ENCODE results near the gene LHFPL6. TPM values are rescaled to one million over a fixed set of nuclear protein-coding genes. Genes with fewer than 3 reads are reported as not detected.

LHFPL6 gene
- total RNA-seq, 2 experiments from 2014 or later: 0.14 TPM; not detected in 1

GRCh38 chr13:39530916-39531315 is 72.1 kb downstream of the LHFPL6 start:
- no peaks in the 10 kb centered on the region for H3K9me3 Mint-ChIP-seq
- no peak overlapping the region for H3K4me3 Mint-ChIP-seq
- DNase-seq: no peak
- ATAC-seq (ENCODE audit: low read depth): no peak
- no peak overlapping the region for H3K27ac Mint-ChIP-seq
- H3K4me1 Mint-ChIP-seq: no peaks in the 10 kb centered on the region
- POLR2A ChIA-PET: no interaction called here
- H3K36me3 Mint-ChIP-seq: no peaks in the 10 kb centered on the region
- peaks cover 16% of the 10 kb centered on the region for H3K27me3 Mint-ChIP-seq

GRCh38 chr13:39528661-39528980 is 74.4 kb downstream of the LHFPL6 start:
- ATAC-seq (ENCODE audit: low read depth) (no peak), DNase-seq (no peak)
- H3K27ac Mint-ChIP-seq: no peak overlapping the region
- H3K9me3 Mint-ChIP-seq: no peaks in the 10 kb centered on the region
- POLR2A ChIA-PET: no interaction called here
- H3K36me3 Mint-ChIP-seq: no peaks in the 10 kb centered on the region
- no peak overlapping the region for H3K4me3 Mint-ChIP-seq
- no peaks in the 10 kb centered on the region for H3K4me1 Mint-ChIP-seq
- peaks cover 20% of the 10 kb centered on the region for H3K27me3 Mint-ChIP-seq

DNA sequence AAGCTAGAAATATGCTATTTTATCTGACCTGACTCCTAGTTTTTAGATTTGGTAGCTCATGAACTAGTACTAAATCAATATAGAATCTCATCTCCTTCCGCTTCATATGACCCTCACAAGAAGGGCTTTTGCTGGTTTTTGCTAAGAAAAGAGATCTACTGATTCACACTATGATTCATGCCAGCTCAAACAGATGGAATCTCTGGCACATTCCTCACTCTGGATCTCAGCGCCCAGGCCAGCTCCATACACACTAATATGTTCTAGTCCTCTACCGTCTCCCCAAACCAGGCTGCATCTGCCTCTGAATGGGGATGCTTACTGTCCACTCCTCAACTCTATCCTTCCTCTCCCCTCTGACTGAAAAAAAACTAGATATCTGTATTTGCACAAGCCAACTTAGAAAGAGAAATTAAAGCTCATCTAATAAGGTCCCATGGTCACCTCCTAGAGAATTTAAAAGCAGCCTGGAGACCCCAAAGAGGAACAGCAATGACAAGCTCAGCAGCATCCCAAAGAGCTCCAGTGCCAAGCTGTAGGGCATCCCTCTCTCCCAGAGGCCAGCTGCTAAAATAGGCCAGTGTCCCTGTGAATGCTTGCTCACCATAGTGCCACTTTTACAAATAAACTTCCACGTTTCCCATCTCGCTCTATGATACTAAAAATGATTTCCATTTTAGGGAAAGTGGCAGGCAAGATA is 74.9 kb downstream of the LHFPL6 start:
- Mint-ChIP-seq H3K36me3 (no peaks in the 10 kb centered on the region), H3K9me3 (no peaks in the 10 kb centered on the region), H3K4me1 (no peaks in the 10 kb centered on the region), H3K4me3 (no peak overlapping the region), H3K27me3 (peaks cover 20% of the 10 kb centered on the region), H3K27ac (no peak overlapping the region)
- POLR2A ChIA-PET: no interaction called here
- DNase-seq (no peak), ATAC-seq (ENCODE audit: low read depth) (no peak)

- no peaks in the 10 kb centered on the region for H3K36me3 Mint-ChIP-seq
- H3K27me3 Mint-ChIP-seq: peaks cover 16% of the 10 kb centered on the region
- H3K27ac Mint-ChIP-seq: no peak overlapping the region
- no peak for ATAC-seq (ENCODE audit: low read depth)
- DNase-seq: no peak
- no peaks in the 10 kb centered on the region for H3K9me3 Mint-ChIP-seq
- POLR2A ChIA-PET: no interaction called here
- no peak overlapping the region for H3K4me3 Mint-ChIP-seq
- no peaks in the 10 kb centered on the region for H3K4me1 Mint-ChIP-seq
Observed at GRCh38 chr13:39527301-39527700, 75.7 kb downstream of the LHFPL6 start.

GRCh38 chr13:39526499-39526898 is 76.5 kb downstream of the LHFPL6 start:
- Mint-ChIP-seq H3K36me3 (no peaks in the 10 kb centered on the region), H3K27ac (no peak overlapping the region), H3K27me3 (peaks cover 12% of the 10 kb centered on the region), H3K4me3 (no peak overlapping the region), H3K9me3 (no peaks in the 10 kb centered on the region), H3K4me1 (no peaks in the 10 kb centered on the region)
- no peak for ATAC-seq (ENCODE audit: low read depth)
- POLR2A ChIA-PET: no interaction called here
- no peak for DNase-seq

DNA sequence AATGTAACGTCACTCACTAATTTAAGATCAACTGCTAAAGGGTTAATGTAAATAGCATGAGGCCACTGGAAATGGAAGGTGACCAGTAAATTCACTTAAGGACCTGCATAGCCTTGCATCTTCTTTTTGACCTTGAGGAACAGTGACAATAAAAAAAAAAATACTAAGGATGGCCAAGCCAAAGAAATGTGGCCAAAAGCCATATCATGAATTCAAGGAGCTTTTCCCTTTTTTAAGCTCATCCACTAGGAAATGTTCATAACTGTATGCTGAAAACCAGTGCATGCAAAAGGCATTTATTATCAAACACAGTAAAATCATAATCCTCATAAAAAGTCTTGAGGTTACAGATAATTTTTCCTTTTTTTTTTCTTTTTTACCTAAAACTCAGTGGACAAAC is 77.5 kb downstream of the LHFPL6 start:
- H3K27ac Mint-ChIP-seq: no peak overlapping the region
- peaks cover 12% of the 10 kb centered on the region for H3K27me3 Mint-ChIP-seq
- ATAC-seq (ENCODE audit: low read depth) (no peak), DNase-seq (no peak)
- H3K4me1 Mint-ChIP-seq: no peaks in the 10 kb centered on the region
- H3K9me3 Mint-ChIP-seq: no peaks in the 10 kb centered on the region
- POLR2A ChIA-PET: no interaction called here
- H3K4me3 Mint-ChIP-seq: no peak overlapping the region
- no peaks in the 10 kb centered on the region for H3K36me3 Mint-ChIP-seq

DNA sequence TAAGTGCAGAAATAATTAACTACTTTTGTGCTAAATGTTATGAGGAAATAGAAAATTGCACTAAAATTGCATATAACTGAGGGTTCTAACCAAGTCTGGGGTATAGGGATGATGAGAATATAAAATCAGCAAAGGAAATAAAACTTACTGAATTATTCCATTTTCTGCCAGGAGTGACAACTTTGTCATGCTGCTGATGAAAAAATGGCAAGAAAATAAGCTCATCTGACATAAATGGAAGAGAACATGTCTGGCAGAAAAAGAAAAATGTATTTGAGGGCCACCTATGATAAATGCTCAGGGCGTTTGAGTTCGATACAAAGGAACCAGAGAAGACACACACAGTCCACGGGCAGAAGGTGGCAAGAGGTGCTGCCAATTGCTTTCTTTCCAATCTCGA is 78.2 kb downstream of the LHFPL6 start:
- DNase-seq (no peak), ATAC-seq (ENCODE audit: low read depth) (no peak)
- POLR2A ChIA-PET: no interaction called here
- Mint-ChIP-seq H3K36me3 (no peaks in the 10 kb centered on the region), H3K9me3 (no peaks in the 10 kb centered on the region), H3K4me3 (no peak overlapping the region), H3K4me1 (no peaks in the 10 kb centered on the region), H3K27me3 (peaks cover 12% of the 10 kb centered on the region), H3K27ac (no peak overlapping the region)

GRCh38 chr13:39522329-39522728 is 80.7 kb downstream of the LHFPL6 start:
- no peak overlapping the region for H3K4me3 Mint-ChIP-seq
- ATAC-seq (ENCODE audit: low read depth): no peak
- no peaks in the 10 kb centered on the region for H3K36me3 Mint-ChIP-seq
- POLR2A ChIA-PET: no interaction called here
- no peak for DNase-seq
- H3K27ac Mint-ChIP-seq: no peak overlapping the region
- no peaks in the 10 kb centered on the region for H3K9me3 Mint-ChIP-seq
- peaks cover 10% of the 10 kb centered on the region for H3K27me3 Mint-ChIP-seq
- no peaks in the 10 kb centered on the region for H3K4me1 Mint-ChIP-seq

- no peak for DNase-seq
- ATAC-seq (ENCODE audit: low read depth): no peak
- H3K4me1 Mint-ChIP-seq: no peaks in the 10 kb centered on the region
- H3K27me3 Mint-ChIP-seq: peaks cover 13% of the 10 kb centered on the region
- no peak overlapping the region for H3K4me3 Mint-ChIP-seq
- POLR2A ChIA-PET: no interaction called here
- no peaks in the 10 kb centered on the region for H3K9me3 Mint-ChIP-seq
- no peak overlapping the region for H3K27ac Mint-ChIP-seq
- H3K36me3 Mint-ChIP-seq: no peaks in the 10 kb centered on the region
Observed at GRCh38 chr13:39521701-39522100, 81.3 kb downstream of the LHFPL6 start.

DNA sequence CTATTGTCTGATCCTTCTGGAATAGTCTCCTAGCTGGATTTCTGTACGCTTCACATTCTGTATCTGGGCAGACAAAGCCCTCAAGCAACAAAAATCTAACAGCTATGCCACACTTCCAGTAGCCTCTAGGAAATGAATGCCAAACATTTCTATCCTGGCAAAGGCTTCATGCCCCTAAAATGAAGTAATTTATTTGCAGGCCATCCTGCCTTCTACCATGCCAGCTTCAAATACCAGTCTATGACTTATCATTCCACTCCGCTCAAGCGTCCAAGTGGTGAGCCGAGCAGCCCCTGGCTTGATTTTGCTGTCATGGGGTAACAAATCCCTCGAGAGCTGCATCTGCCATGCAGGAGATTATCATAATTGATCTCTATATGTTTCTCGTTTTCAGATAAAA is 86.9 kb downstream of the LHFPL6 start:
- Mint-ChIP-seq H3K4me3 (no peak overlapping the region), H3K27me3 (peaks cover 3% of the 10 kb centered on the region), H3K9me3 (no peaks in the 10 kb centered on the region), H3K36me3 (no peaks in the 10 kb centered on the region), H3K4me1 (no peaks in the 10 kb centered on the region), H3K27ac (no peak overlapping the region)
- DNase-seq: no peak
- no peak for ATAC-seq (ENCODE audit: low read depth)
- POLR2A ChIA-PET: no interaction called here

GRCh38 chr13:39515224-39515714 is 87.7 kb downstream of the LHFPL6 start:
- no peak for DNase-seq
- Mint-ChIP-seq H3K36me3 (no peaks in the 10 kb centered on the region), H3K27ac (no peak overlapping the region), H3K27me3 (peaks cover 3% of the 10 kb centered on the region), H3K4me3 (no peak overlapping the region), H3K9me3 (no peaks in the 10 kb centered on the region), H3K4me1 (no peaks in the 10 kb centered on the region)
- no peak for ATAC-seq (ENCODE audit: low read depth)
- POLR2A ChIA-PET: no interaction called here

DNA sequence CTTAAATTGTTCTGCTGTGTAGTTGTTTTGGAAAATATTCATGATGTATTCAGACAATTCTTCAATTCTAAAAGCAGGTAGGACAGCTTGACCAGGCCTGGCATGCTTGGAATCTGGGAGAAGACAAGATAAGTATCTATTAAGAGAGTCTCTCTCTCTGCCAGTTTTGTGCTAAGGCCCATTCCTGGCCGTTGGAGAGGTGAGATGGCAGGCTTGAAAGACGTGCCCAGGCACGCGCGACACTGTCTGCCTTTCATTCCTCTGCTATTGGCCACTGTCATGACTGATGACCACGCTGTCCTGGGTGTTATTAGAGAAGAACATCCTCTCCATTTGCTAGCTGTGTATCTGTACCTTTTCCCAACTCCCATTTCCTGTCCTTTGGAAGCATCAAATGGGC is 90.3 kb downstream of the LHFPL6 start:
- ATAC-seq (ENCODE audit: low read depth): no peak
- no peaks in the 10 kb centered on the region for H3K36me3 Mint-ChIP-seq
- H3K4me1 Mint-ChIP-seq: no peaks in the 10 kb centered on the region

DNA sequence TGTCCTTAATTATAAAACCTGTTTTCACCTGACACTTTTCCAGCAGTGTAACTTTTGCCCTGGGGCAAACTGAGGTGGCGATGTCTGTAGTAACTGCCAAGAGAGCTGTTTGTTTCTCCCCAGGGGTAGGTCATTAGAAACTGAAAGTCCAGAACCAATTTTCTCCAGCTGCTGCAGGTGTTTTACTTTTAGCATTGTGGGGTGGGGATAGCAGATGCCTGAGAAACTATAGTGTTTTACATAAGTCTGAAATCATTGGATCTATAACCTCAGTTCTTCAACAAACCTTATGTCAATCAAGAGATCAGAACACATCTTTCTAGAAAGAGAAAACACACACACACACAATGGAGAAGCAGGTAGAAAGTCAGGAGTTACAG is 92.7 kb downstream of the LHFPL6 start:
- DNase-seq: no peak
- no peaks in the 10 kb centered on the region for H3K9me3 Mint-ChIP-seq

More for the DNA sequence above, 90.3 kb downstream of the LHFPL6 start:
- no peak for DNase-seq
- Mint-ChIP-seq H3K27ac (no peak overlapping the region), H3K27me3 (peaks cover 3% of the 10 kb centered on the region), H3K4me3 (no peak overlapping the region), H3K9me3 (no peaks in the 10 kb centered on the region)
- POLR2A ChIA-PET: no interaction called here

GRCh38 chr13:39509616-39510315 is 93.2 kb downstream of the LHFPL6 start:
- H3K36me3 Mint-ChIP-seq: no peaks in the 10 kb centered on the region
- H3K27me3 Mint-ChIP-seq: peaks cover 6% of the 10 kb centered on the region
- DNase-seq (no peak), ATAC-seq (ENCODE audit: low read depth) (no peak)
- no peak overlapping the region for H3K4me3 Mint-ChIP-seq
- no peaks in the 10 kb centered on the region for H3K9me3 Mint-ChIP-seq
- POLR2A ChIA-PET: no interaction called here
- H3K27ac Mint-ChIP-seq: no peak overlapping the region
- no peaks in the 10 kb centered on the region for H3K4me1 Mint-ChIP-seq

More for the DNA sequence above, 92.7 kb downstream of the LHFPL6 start:
- POLR2A ChIA-PET: no interaction called here
- Mint-ChIP-seq H3K4me1 (no peaks in the 10 kb centered on the region), H3K27ac (no peak overlapping the region), H3K4me3 (no peak overlapping the region), H3K36me3 (no peaks in the 10 kb centered on the region), H3K27me3 (peaks cover under 1% of the 10 kb centered on the region)
- no peak for ATAC-seq (ENCODE audit: low read depth)
